ENCODE results near the gene GNAS.
"Not testable (repeated sequence)": the region's sequence is repeated elsewhere in the genome, so short reads cannot be mapped to it uniquely, and the experiment has no call there.

GNAS gene

GRCh38 chr20:58828136-58828535 is 24.4 kb upstream of the GNAS start:
- no peak for DNase-seq (ENCODE audit: low spot score)

- not testable (repeated sequence) for DNase-seq (ENCODE audit: low spot score)
Measured at GRCh38 chr20:58828804-58829203, 23.7 kb upstream of the GNAS start.

- no peak for DNase-seq (ENCODE audit: low spot score)
Measured at GRCh38 chr20:58829531-58829941, 23.0 kb upstream of the GNAS start.

- no peak for DNase-seq (ENCODE audit: low spot score)
Measured at GRCh38 chr20:58832457-58832856, 20.1 kb upstream of the GNAS start.

GRCh38 chr20:58833921-58834320 is 18.6 kb upstream of the GNAS start:
- no peak for DNase-seq (ENCODE audit: low spot score)

- no peak for DNase-seq (ENCODE audit: low spot score)
Measured at GRCh38 chr20:58835231-58835630, 17.3 kb upstream of the GNAS start.

- no peak for DNase-seq (ENCODE audit: low spot score)
Measured at GRCh38 chr20:58836616-58837204, 15.8 kb upstream of the GNAS start.

- no peak for DNase-seq (ENCODE audit: low spot score)
Measured at GRCh38 chr20:58837717-58838116, 14.8 kb upstream of the GNAS start.

- DNase-seq (ENCODE audit: low spot score) = no peak
Measured at GRCh38 chr20:58838174-58838573, 14.3 kb upstream of the GNAS start.

- DNase-seq (ENCODE audit: low spot score) = peak; percentile 45
Measured at GRCh38 chr20:58839474-58839874, 13.0 kb upstream of the GNAS start.

- DNase-seq (ENCODE audit: low spot score) = no peak
Measured at GRCh38 chr20:58839991-58840747, 12.3 kb upstream of the GNAS start.

GRCh38 chr20:58840816-58841538 is 11.5 kb upstream of the GNAS start:
- no peak for DNase-seq (ENCODE audit: low spot score)

- no peak for DNase-seq (ENCODE audit: low spot score)
Measured at GRCh38 chr20:58841539-58842264, 10.8 kb upstream of the GNAS start.

GRCh38 chr20:58842276-58842675 is 10.2 kb upstream of the GNAS start:
- DNase-seq (ENCODE audit: low spot score) = no peak

- no peak for DNase-seq (ENCODE audit: low spot score)
Measured at GRCh38 chr20:58843128-58843556, 9.4 kb upstream of the GNAS start.

- no peak for DNase-seq (ENCODE audit: low spot score)
Measured at GRCh38 chr20:58845706-58846105, 6.8 kb upstream of the GNAS start.

GRCh38 chr20:58847463-58847862 is 5.1 kb upstream of the GNAS start:
- no peak for DNase-seq (ENCODE audit: low spot score)

- DNase-seq (ENCODE audit: low spot score) = peak; percentile 93
Measured at GRCh38 chr20:58850693-58851174, 1.8 kb upstream of the GNAS start, which contains the start of gene GNAS-AS1. Gene GNAS-AS1, minus strand, starts transcription at chr20:58850902.

- no peak for DNase-seq (ENCODE audit: low spot score)
Measured at GRCh38 chr20:58851221-58851968, 1.1 kb upstream of the GNAS start.

GRCh38 chr20:58851969-58852458 is 502 bp upstream of the GNAS start:
- DNase-seq (ENCODE audit: low spot score) = no peak

GRCh38 chr20:58853466-58853865 is 950 bp downstream of the GNAS start:
- DNase-seq (ENCODE audit: low spot score) = no peak

Measured in AG20443 (cell line).